Measurements from ENCODE around the gene SCAF1.

SCAF1 gene

GRCh38 chr19:49643466-49643865, 1.5 kb downstream of the SCAF1 start:
- DNase-seq (ENCODE audit: low read depth in 2 of 2): no peak

- DNase-seq (ENCODE audit: low read depth in 2 of 2): no peak
Observed at GRCh38 chr19:49645592-49645991, 3.6 kb downstream of the SCAF1 start.

- DNase-seq (ENCODE audit: low read depth in 2 of 2): no peak
Observed at GRCh38 chr19:49645995-49646394, 4.0 kb downstream of the SCAF1 start.

- no peak for DNase-seq (ENCODE audit: low read depth in 2 of 2)
Observed at GRCh38 chr19:49646586-49646985, 4.6 kb downstream of the SCAF1 start.

GRCh38 chr19:49651029-49651819, 9.2 kb downstream of the SCAF1 start:
- DNase-seq (ENCODE audit: low read depth in 2 of 2): no peak

- DNase-seq (ENCODE audit: low read depth in 2 of 2): no peak
Observed at GRCh38 chr19:49651820-49652550, 10.0 kb downstream of the SCAF1 start.

GRCh38 chr19:49652551-49653465, 10.8 kb downstream of the SCAF1 start:
- DNase-seq (ENCODE audit: low read depth in 2 of 2): no peak

GRCh38 chr19:49653466-49653806, 11.4 kb downstream of the SCAF1 start:
- DNase-seq (ENCODE audit: low read depth in 2 of 2): no peak

GRCh38 chr19:49654581-49654980, 12.6 kb downstream of the SCAF1 start:
- no peak for DNase-seq (ENCODE audit: low read depth in 2 of 2)

- no peak for DNase-seq (ENCODE audit: low read depth in 2 of 2)
Observed at GRCh38 chr19:49655570-49656455, 13.8 kb downstream of the SCAF1 start.

GRCh38 chr19:49656456-49657109, 14.6 kb downstream of the SCAF1 start:
- no peak for DNase-seq (ENCODE audit: low read depth in 2 of 2)

GRCh38 chr19:49657493-49658138, 15.6 kb downstream of the SCAF1 start:
- no peak for DNase-seq (ENCODE audit: low read depth in 2 of 2)

- DNase-seq (ENCODE audit: low read depth in 2 of 2): no peak
Observed at GRCh38 chr19:49658139-49658517, 16.1 kb downstream of the SCAF1 start.

- DNase-seq (ENCODE audit: low read depth in 2 of 2): no peak
Observed at GRCh38 chr19:49658566-49659442, 16.8 kb downstream of the SCAF1 start.

- no peak for DNase-seq (ENCODE audit: low read depth in 2 of 2)
Observed at GRCh38 chr19:49660338-49660961, 18.4 kb downstream of the SCAF1 start.

- DNase-seq (ENCODE audit: low read depth in 2 of 2): no peak
Observed at GRCh38 chr19:49662011-49662410, 20.0 kb downstream of the SCAF1 start.

- no peak for DNase-seq (ENCODE audit: low read depth in 2 of 2)
Observed at GRCh38 chr19:49663224-49663623, 21.2 kb downstream of the SCAF1 start.

- peak; percentile 82 to 83 for DNase-seq (ENCODE audit: low read depth in 2 of 2)
Observed at GRCh38 chr19:49664171-49665035, 22.4 kb downstream of the SCAF1 start.
